GM12891 (cell line): ENCODE data around the gene CAMK1D.

Experiments
- POLR2A ChIP-seq: IDR thresholded peaks from 2 replicates; pipeline ENCODE4 v1.6.1; 2011; ENCODE audit warnings: low read depth, low read length, control low read depth
- POLR2AphosphoS5 ChIP-seq: IDR thresholded peaks from 2 replicates; pipeline ENCODE4 v1.6.1; 2011; ENCODE audit warnings: low read depth, low read length, control low read depth
- SPI1 ChIP-seq: IDR thresholded peaks from 2 replicates; pipeline ENCODE4 v1.6.1; 2011; ENCODE audit warnings: low read depth, low read length, control low read depth

DNA sequence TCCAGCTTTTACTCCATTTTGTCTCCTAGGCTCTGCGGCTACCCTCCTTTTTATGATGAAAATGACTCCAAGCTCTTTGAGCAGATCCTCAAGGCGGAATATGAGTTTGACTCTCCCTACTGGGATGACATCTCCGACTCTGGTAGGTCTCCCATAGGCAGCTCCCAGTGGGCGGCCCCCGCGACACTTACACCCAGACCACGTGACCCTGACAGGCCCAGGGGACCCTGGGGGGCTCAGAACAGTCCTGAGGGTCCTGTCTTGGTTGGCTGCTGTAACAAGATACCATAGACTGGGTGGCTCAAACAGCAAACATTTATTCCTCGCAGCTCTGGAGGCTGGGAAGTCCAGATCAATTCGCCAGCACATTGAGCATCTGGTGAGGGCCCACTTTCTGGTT lies 464.8 kb downstream of the CAMK1D start:
- TF ChIP-seq POLR2A (no peak), POLR2AphosphoS5 (no peak), SPI1 (no peak)
